HG03139 (cell line): ENCODE data around the gene ARL4D.
"Not testable (repeated sequence)": the region's sequence is repeated elsewhere in the genome, so short reads cannot be mapped to it uniquely, and the experiment has no call there.

Source experiments
- ATAC-seq: cut with Tn5 transposase; IDR thresholded peaks from one replicate; pipeline ENCODE4 v1.9.1; 2021; ENCODE audit not compliant: unreplicated experiment

The ARL4D gene

GRCh38 chr17:43419375-43419882 lies 20.6 kb downstream of the ARL4D start:
- not testable (repeated sequence) for ATAC-seq

- ATAC-seq, result no peak
Measured at GRCh38 chr17:43423777-43424455, 25.1 kb downstream of the ARL4D start.

GRCh38 chr17:43427362-43428043 lies 28.7 kb downstream of the ARL4D start:
- ATAC-seq, result no peak

GRCh38 chr17:43428524-43428923 lies 29.7 kb downstream of the ARL4D start:
- ATAC-seq, result no peak

GRCh38 chr17:43430936-43431713 lies 32.3 kb downstream of the ARL4D start:
- no peak for ATAC-seq

- ATAC-seq, result no peak
Measured at GRCh38 chr17:43431714-43432523, 33.1 kb downstream of the ARL4D start.

- no peak for ATAC-seq
Measured at GRCh38 chr17:43434902-43435319, 36.1 kb downstream of the ARL4D start.

- no peak for ATAC-seq
Measured at GRCh38 chr17:43437756-43438155, 39.0 kb downstream of the ARL4D start.

GRCh38 chr17:43438626-43439025 lies 39.8 kb downstream of the ARL4D start:
- no peak for ATAC-seq

- ATAC-seq, result no peak
Measured at GRCh38 chr17:43439041-43439440, 40.2 kb downstream of the ARL4D start.

GRCh38 chr17:43442711-43443110 lies 43.9 kb downstream of the ARL4D start:
- no peak for ATAC-seq

GRCh38 chr17:43443381-43443780 lies 44.6 kb downstream of the ARL4D start:
- ATAC-seq, result no peak

GRCh38 chr17:43444223-43445008 lies 45.6 kb downstream of the ARL4D start:
- no peak for ATAC-seq

- no peak for ATAC-seq
Measured at GRCh38 chr17:43445009-43445589, 46.3 kb downstream of the ARL4D start.

- ATAC-seq, result no peak
Measured at GRCh38 chr17:43446773-43447172, 48.0 kb downstream of the ARL4D start.

- ATAC-seq, result no peak
Measured at GRCh38 chr17:43448720-43449469, 50.1 kb downstream of the ARL4D start.

- no peak for ATAC-seq
Measured at GRCh38 chr17:43449470-43450248, 50.9 kb downstream of the ARL4D start.
